HepG2 (cell line): ENCODE measurements around the gene USH2A.

Experiments
- CREM ChIP-seq, 2 experiments: sonication (generic) in 1 of 2; formaldehyde crosslinking in 1 of 2; IDR thresholded peaks; 2 replicates each; pipeline versions ENCODE4 v1.4.0 to v1.6.1; 2016 to 2020; ENCODE audit warnings: antibody characterized with exemption in 1 of 2, mild to moderate bottlenecking in 1 of 2, missing genetic modification reagents in 1 of 2
- KDM1A ChIP-seq: IDR thresholded peaks from 2 replicates; pipeline ENCODE4 v1.6.1; 2016; ENCODE audit warnings: missing compliant biosample characterization
- NFIC ChIP-seq: IDR thresholded peaks from 2 replicates; pipeline ENCODE4 v1.6.1; 2012; ENCODE audit warnings: mild to moderate bottlenecking, low read length, inconsistent platforms
- PHF8 ChIP-seq: sonication (generic); formaldehyde crosslinking; IDR thresholded peaks from 2 replicates; pipeline ENCODE4 v1.5.0; 2020; ENCODE audit warnings: missing genetic modification reagents
- POLR2A ChIP-seq, 2 experiments: IDR thresholded peaks; 2 replicates each; pipeline ENCODE4 v1.6.1; 2011; ENCODE audit warnings: low read depth in 2 of 2, low read length in 2 of 2, mild to moderate bottlenecking in 1 of 2, moderate library complexity in 1 of 2; ENCODE audit not compliant: insufficient read depth in 1 of 2
- SIN3A ChIP-seq: IDR thresholded peaks from 2 replicates; pipeline ENCODE4 v1.6.1; 2011; ENCODE audit warnings: low read depth, mild to moderate bottlenecking, control low read depth, low read length, borderline replicate concordance
- SRF ChIP-seq: IDR thresholded peaks from 2 replicates; pipeline ENCODE4 v1.6.1; 2011; ENCODE audit warnings: mild to moderate bottlenecking, low read depth, low read length, moderate library complexity
- ZNF432 ChIP-seq: sonication (generic); formaldehyde crosslinking; IDR thresholded peaks from 2 replicates; pipeline ENCODE4 v1.5.0; 2020; ENCODE audit warnings: missing genetic modification reagents, mild to moderate bottlenecking, borderline replicate concordance
- ZNF775 ChIP-seq: sonication (generic); formaldehyde crosslinking; IDR thresholded peaks from 2 replicates; pipeline ENCODE4 v1.4.0; 2020; ENCODE audit warnings: missing genetic modification reagents, mild to moderate bottlenecking, moderate library complexity, borderline replicate concordance
- ZZZ3 ChIP-seq: sonication (generic); formaldehyde crosslinking; IDR thresholded peaks from 2 replicates; pipeline ENCODE4 v1.4.0; 2020; ENCODE audit warnings: missing genetic modification reagents, mild to moderate bottlenecking, borderline replicate concordance
- TF ChIP-seq, protein P1 (sequence below): sonication (generic); formaldehyde crosslinking; IDR thresholded peaks from 2 replicates; pipeline ENCODE4 v1.4.0; 2020; ENCODE audit warnings: missing genetic modification reagents
- TF ChIP-seq, protein P2 (sequence below): sonication (generic); formaldehyde crosslinking; conservative IDR thresholded peaks from 2 replicates; pipeline ENCODE4 v1.4.0; 2020; ENCODE audit warnings: missing genetic modification reagents
- TF ChIP-seq, protein P3 (sequence below), 2 experiments: sonication (generic) in 1 of 2; formaldehyde crosslinking in 1 of 2; IDR thresholded peaks; 2 replicates each; pipeline versions ENCODE4 v1.5.1 to v1.6.1; 2011 to 2020; ENCODE audit warnings: borderline replicate concordance in 1 of 2, low read depth in 1 of 2, low read length in 1 of 2, mild to moderate bottlenecking in 1 of 2, missing genetic modification reagents in 1 of 2, moderate library complexity in 1 of 2

DNA sequence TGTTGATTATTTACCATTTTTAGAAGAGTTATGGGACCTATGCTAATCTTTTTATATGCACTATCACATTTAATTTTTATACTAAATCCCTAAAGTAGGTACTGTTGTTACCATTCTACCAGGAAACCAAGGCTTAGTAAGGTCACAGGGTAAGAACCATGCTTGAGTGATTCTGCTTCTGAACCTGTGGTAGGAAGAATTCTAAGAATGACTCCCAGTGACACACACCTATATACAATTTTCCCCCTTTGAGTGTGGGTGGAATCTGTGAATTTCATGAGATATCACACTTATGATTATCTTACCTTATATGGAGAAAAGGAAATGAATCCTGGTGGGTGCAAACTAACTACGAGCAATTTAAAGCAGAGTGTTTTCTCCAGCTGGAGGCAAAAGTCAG, 391.0 kb downstream of the USH2A start:
- TF ChIP-seq CREM (IDR thresholded peaks at IDR 0.05) (no peak), CREM (CRISPR knock-in tag; IDR thresholded peaks at IDR 0.05) (no peak), ZNF432 (CRISPR knock-in tag) (no peak), PHF8 (no peak), POLR2A (IDR thresholded peaks at IDR 0.05; ENCODE audit: insufficient read depth in 1 of 2, low read depth in 2 of 2, low read length in 2 of 2) (no peak), KDM1A (CRISPR knock-in tag) (no peak), ZZZ3 (CRISPR knock-in tag) (no peak), ZNF775 (CRISPR knock-in tag) (no peak), SIN3A (no peak), NFIC (no peak), SRF (no peak)
- TF ChIP-seq, protein P1, sequence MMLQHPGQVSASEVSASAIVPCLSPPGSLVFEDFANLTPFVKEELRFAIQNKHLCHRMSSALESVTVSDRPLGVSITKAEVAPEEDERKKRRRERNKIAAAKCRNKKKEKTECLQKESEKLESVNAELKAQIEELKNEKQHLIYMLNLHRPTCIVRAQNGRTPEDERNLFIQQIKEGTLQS, result no peak
- TF ChIP-seq, protein P2, sequence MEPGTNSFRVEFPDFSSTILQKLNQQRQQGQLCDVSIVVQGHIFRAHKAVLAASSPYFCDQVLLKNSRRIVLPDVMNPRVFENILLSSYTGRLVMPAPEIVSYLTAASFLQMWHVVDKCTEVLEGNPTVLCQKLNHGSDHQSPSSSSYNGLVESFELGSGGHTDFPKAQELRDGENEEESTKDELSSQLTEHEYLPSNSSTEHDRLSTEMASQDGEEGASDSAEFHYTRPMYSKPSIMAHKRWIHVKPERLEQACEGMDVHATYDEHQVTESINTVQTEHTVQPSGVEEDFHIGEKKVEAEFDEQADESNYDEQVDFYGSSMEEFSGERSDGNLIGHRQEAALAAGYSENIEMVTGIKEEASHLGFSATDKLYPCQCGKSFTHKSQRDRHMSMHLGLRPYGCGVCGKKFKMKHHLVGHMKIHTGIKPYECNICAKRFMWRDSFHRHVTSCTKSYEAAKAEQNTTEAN (CRISPR knock-in tag), result no peak
- TF ChIP-seq, protein P3, sequence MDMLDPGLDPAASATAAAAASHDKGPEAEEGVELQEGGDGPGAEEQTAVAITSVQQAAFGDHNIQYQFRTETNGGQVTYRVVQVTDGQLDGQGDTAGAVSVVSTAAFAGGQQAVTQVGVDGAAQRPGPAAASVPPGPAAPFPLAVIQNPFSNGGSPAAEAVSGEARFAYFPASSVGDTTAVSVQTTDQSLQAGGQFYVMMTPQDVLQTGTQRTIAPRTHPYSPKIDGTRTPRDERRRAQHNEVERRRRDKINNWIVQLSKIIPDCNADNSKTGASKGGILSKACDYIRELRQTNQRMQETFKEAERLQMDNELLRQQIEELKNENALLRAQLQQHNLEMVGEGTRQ (IDR thresholded peaks at IDR 0.05; ENCODE audit: low read depth, low read length), result no peak
- TF ChIP-seq, protein P3 (CRISPR knock-in tag; IDR thresholded peaks at IDR 0.05; ENCODE audit: borderline replicate concordance), result no peak
